PFSK-1 (cell line): ENCODE data around the gene TMEM252.

ENCODE experiments used
- FOXP2 ChIP-seq: optimal IDR thresholded peaks from 2 replicates; pipeline ENCODE3; 2011; ENCODE audit warnings: borderline replicate concordance, control low read depth, inconsistent platforms; ENCODE audit not compliant: insufficient read depth; ENCODE audit errors: extremely low read length, extremely low read depth
- POLR2AphosphoS5 ChIP-seq: IDR thresholded peaks from 2 replicates; pipeline ENCODE4 v1.6.1; 2012; ENCODE audit warnings: low read depth, mild to moderate bottlenecking, control low read depth, low read length, moderate library complexity
- REST ChIP-seq, 2 experiments: IDR thresholded peaks; 2 replicates each; pipeline versions ENCODE4 v1.6.1 to v1.8.0; 2011 to 2012; ENCODE audit warnings: low read depth in 2 of 2, low read length in 2 of 2, control low read depth in 1 of 2, inconsistent platforms in 1 of 2, mild to moderate bottlenecking in 1 of 2, moderate library complexity in 1 of 2; ENCODE audit not compliant: insufficient read depth in 1 of 2
- SIN3A ChIP-seq: IDR thresholded peaks from 2 replicates; pipeline ENCODE4 v1.6.1; 2012; ENCODE audit warnings: mild to moderate bottlenecking, low read length, moderate library complexity, borderline replicate concordance; ENCODE audit not compliant: insufficient read depth
- TAF1 ChIP-seq: IDR thresholded peaks from 2 replicates; pipeline ENCODE4 v1.6.1; 2012; ENCODE audit warnings: low read length, control low read depth, borderline replicate concordance; ENCODE audit not compliant: insufficient read depth

TMEM252 gene

DNA sequence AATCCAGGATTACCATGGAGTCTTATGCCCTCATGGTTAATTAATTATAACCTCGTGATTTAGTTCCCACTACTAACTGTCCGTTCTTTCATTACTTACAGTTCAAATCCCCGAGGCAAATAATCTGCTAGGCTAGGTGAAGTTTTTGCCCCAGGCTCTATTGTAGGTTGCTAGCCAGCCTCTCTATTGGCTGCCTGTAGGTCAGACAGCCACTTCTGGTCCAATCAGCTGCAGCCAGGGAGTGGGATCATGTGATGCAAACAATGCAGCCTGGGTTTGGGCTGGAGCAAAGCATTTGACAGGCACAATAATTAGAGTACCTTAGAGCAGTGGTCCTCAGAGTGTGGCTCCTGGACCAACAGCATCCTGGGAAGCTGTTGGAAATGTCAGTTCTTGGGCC, 17.7 kb downstream of the TMEM252 start:
- TF ChIP-seq SIN3A = no peak
- no peak for TF ChIP-seq POLR2AphosphoS5
- no peak for TF ChIP-seq FOXP2
- no peak for TF ChIP-seq REST (IDR thresholded peaks at IDR 0.05; ENCODE audit: insufficient read depth in 1 of 2, low read depth in 2 of 2, low read length in 2 of 2)
- TF ChIP-seq TAF1 = no peak

GRCh38 chr9:68522131-68522530, 18.6 kb downstream of the TMEM252 start:
- TF ChIP-seq TAF1 (no peak), POLR2AphosphoS5 (no peak), REST (IDR thresholded peaks at IDR 0.05; ENCODE audit: insufficient read depth in 1 of 2, low read depth in 2 of 2, low read length in 2 of 2) (no peak), SIN3A (no peak), FOXP2 (no peak)

- TF ChIP-seq REST (IDR thresholded peaks at IDR 0.05; ENCODE audit: insufficient read depth in 1 of 2, low read depth in 2 of 2, low read length in 2 of 2) = no peak
- TF ChIP-seq POLR2AphosphoS5 = no peak
- no peak for TF ChIP-seq TAF1
- no peak for TF ChIP-seq FOXP2
- no peak for TF ChIP-seq SIN3A
Measured at GRCh38 chr9:68515326-68516017, 25.2 kb downstream of the TMEM252 start.

DNA sequence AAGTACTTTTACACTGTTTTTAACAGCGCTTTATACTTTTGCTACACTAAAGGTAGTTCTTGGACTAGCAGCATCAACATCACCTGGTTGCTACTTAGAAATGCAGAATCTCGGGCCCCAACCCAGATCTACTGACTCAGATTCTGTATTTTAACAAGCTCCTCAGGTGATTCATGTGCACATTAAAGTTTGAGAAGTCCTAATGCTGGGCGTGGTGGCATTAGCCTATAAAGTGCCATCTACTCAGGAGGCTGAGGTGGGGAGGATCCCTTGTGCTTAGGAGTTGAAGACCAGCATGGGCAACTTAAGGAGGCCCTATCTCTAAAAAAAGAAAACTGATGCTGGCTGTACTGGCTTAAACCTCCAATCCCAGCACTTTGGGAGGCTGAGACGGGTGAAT, 26.7 kb downstream of the TMEM252 start:
- no peak for TF ChIP-seq TAF1
- TF ChIP-seq SIN3A = no peak
- TF ChIP-seq REST (IDR thresholded peaks at IDR 0.05; ENCODE audit: insufficient read depth in 1 of 2, low read depth in 2 of 2, low read length in 2 of 2) = no peak
- no peak for TF ChIP-seq FOXP2
- no peak for TF ChIP-seq POLR2AphosphoS5

DNA sequence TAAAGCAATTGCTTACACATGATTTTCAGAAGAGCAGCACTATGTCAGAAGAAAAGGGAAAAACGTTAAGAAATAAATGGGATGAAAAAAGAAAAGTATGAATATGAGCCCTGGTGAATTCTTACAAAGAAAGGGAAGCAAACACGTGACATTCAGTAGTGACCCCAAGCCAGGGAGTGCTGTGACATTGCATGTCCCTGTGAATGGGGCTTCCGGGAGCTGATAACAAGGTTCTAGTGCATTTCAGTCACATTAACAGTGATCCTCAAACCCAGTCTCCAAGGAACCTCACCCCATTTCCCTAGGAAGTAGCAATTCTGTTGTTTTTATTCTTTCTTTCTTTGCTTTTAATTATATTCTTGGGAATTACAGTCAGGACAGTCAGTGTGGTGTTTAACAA, 27.3 kb downstream of the TMEM252 start:
- TF ChIP-seq TAF1 (no peak), POLR2AphosphoS5 (no peak), REST (IDR thresholded peaks at IDR 0.05; ENCODE audit: insufficient read depth in 1 of 2, low read depth in 2 of 2, low read length in 2 of 2) (no peak), FOXP2 (no peak), SIN3A (no peak)
